ENCODE data around the gene BCL10.

Gene BCL10

DNA sequence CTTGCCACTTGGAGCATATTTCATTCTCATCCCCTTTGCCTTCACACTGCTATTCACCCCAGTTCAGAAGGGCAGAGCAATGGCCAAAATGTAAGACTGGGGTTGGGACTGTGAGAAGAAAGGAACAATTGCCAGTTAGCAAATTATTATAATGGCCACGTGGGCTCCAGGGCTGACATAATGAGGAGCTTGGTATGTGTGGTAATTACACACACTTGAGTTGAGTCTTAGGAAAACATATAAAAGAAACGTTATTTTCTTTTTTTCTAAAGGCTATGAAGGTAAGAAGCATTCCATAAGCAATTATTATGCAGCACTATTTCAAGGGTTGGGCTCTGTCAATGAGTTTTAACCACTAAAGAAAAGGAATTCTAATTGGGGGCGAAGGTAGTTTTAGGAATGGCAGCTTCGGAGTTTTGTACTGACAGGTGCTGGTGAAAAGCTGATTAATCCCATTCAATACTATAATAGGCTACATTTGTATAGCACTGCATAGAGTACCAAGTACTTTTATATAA is 32.5 kb upstream of the BCL10 start:
- Mint-ChIP-seq H3K27me3 (peaks cover 56% of the 10 kb centered on the region), H3K9me3 (no peaks in the 10 kb centered on the region), H3K4me1 (peaks cover 9% of the 10 kb centered on the region), H3K4me3 (no peak overlapping the region), H3K27ac (no peak overlapping the region)
- DNase-seq (no peak), ATAC-seq (no peak)

DNA sequence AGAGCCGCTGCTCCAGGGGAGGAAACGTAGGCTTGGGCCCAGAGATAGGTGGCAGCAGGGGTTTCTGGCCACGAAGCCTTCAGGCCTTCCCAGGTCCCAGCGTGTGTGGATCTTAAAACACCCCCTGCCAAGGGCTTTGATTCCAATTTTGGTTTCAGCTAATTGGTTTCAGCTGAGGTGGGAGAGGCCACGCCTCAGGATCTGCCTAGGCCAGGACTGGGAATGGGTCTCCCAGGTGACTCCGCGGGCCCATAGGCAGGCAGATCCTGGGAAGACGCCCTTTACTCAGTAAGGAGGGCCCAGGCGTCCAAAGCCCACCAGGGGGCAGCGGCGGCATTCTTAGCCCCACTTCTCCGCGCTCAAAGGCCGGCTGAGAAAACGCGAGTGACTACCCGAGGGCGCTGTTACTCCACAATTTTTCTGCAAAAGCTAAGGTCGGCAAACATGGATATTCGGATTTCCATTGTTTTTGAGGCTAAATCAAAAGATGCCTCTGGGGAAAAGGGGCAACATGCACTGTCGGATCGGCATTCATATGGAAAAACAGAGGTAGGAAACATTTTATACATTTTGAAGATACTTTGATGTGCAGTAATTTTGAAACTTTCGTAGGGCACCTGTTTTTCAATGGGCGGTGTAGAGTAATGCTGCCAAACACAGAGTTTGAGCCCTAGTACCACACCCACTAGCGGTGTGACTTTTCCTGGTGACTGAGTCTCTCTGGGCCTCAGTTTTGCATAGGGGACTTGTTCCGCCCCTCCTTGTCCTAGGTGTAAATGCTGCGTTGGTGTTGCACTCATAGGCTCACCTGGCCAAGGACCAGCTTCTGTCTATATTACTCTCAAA is 31.8 kb upstream of the BCL10 start:
- Mint-ChIP-seq H3K4me3 (peak overlapping the region in 1 of 2 donors; percentile 53), H3K9me3 (no peaks in the 10 kb centered on the region), H3K4me1 (peaks cover 9% of the 10 kb centered on the region), H3K27ac (no peak overlapping the region), H3K27me3 (peaks cover 56% of the 10 kb centered on the region)
- peak; percentile 64 to 66 for DNase-seq
- peak; percentile 92 for ATAC-seq

DNA sequence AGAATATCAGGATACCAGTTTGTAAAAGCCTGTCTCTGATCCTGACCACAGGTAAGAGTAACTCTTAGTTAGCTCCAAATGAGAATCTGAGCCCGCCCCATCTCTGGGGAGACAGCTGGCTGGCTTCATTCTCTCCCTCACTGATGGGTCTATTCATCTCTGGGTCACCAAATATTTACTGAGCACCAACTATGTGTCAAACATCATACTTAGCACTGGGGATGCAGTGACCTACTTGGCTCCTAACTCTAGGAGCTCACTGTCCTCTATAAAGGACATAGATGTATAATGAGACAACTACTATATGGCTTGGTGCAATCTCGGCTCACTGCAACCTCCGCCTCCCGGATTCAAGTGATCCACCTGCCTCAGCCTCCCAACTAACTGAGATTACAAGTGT is 29.8 kb upstream of the BCL10 start:
- DNase-seq, result no peak
- H3K4me3 Mint-ChIP-seq, result no peak overlapping the region
- no peak for ATAC-seq
- H3K27ac Mint-ChIP-seq, result no peak overlapping the region
- H3K9me3 Mint-ChIP-seq, result no peaks in the 10 kb centered on the region
- H3K27me3 Mint-ChIP-seq, result peaks cover 65% of the 10 kb centered on the region
- peaks cover 9% of the 10 kb centered on the region for H3K4me1 Mint-ChIP-seq

DNA sequence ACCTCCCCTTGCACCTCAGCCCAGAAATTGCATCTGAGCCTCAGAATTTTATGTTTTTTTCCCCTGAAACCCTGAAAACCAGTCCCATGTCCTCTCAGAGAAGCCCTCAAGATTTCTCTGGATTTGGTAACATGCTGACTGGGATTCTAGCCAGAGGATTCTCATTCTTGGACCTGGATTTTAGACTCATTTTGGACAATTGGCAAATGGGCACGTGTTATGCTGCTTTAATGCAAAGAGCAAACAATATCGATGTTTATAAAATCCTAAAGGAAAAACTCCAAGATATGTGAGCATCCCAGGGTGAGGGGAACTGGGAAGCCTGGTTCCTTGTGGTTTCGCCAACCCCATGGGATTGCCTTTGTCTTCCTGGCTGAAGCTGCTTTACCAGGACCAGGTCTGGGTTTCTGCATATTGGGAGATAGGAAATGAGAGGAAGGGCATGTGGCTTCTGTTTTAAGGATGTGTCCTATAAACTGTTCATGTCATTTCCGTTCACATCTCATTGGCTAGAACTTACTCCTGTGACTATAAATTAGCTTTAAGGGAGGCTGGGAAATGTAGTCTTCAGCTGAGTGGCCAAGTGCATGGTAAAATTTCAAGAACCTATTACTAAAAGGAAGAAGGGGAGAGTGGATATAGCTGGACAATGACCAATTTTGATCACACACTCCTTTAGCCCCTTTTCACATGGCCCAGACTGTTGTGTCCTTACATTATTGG is 27.2 kb upstream of the BCL10 start:
- peaks cover 16% of the 10 kb centered on the region for H3K4me1 Mint-ChIP-seq
- no peak for DNase-seq
- H3K27ac Mint-ChIP-seq, result no peak overlapping the region
- H3K4me3 Mint-ChIP-seq, result no peak overlapping the region
- peaks cover 57% of the 10 kb centered on the region for H3K27me3 Mint-ChIP-seq
- no peak for ATAC-seq
- H3K9me3 Mint-ChIP-seq, result no peaks in the 10 kb centered on the region

DNA sequence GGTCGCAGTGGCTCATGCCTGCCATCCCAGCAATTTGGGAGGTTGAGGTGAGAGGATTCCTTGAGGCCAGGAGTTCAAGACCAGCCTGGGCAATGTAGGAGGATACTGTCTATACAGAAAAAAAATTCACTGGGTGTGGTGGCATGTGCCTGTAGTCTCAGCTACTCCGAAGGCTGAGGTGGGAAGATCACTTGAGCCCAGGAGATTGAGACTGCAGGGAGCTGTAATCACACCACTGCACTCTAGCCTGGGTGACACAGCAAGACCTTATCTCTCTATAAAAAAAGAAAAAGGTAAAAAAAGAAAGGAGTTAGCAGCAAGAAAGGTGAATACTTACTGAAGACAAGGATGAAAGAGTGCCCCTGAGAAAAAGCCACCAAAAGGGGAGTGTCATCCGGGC is 23.7 kb upstream of the BCL10 start:
- H3K27ac Mint-ChIP-seq, result no peak overlapping the region
- H3K9me3 Mint-ChIP-seq, result no peaks in the 10 kb centered on the region
- H3K27me3 Mint-ChIP-seq, result peaks cover 49% of the 10 kb centered on the region
- DNase-seq (no peak), ATAC-seq (no peak)
- no peak overlapping the region for H3K4me3 Mint-ChIP-seq
- peaks cover 27% of the 10 kb centered on the region for H3K4me1 Mint-ChIP-seq

DNA sequence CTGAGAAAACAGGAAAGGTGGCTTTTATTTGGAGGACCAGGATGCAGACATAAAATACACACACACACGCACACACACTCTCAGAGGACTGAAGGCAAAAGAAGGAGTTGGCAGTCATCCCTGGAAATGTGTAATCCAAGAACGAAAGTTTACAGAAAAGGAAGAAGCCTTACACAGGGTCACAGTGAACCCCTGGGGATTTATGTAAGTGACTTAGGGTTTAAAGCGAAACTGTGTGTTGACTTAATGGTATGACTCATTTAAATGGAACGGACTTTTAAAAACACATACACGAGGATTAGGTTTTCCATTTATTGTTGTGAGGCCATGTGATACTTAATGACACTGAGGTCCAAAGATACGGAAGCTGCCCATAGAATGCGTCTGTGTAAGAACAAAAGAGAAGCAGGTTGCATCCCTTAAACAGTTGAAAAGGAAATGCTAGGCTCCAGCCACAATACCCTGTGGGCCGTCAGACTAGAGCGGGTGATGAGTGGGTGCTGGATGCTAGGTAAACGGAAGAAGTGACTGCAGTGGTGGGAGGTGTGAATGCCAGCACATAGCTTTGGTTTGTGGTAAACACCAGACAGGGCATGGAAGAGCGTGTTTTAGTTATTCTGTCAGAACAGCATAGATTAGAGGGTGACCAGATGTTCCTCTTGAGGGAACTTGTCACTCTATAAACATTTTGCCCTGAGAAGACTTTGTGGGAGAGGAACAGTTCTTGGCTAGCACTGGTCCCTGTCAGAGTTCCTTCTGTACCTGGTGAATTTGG is 21.6 kb upstream of the BCL10 start:
- Mint-ChIP-seq H3K27ac (peak overlapping the region; percentile 49 to 81), H3K4me1 (peaks cover 27% of the 10 kb centered on the region), H3K27me3 (peaks cover 49% of the 10 kb centered on the region), H3K9me3 (no peaks in the 10 kb centered on the region), H3K4me3 (peak overlapping the region; percentile 57 to 58)
- DNase-seq (peak; percentile 75 to 90), ATAC-seq (peak; percentile 99)

DNA sequence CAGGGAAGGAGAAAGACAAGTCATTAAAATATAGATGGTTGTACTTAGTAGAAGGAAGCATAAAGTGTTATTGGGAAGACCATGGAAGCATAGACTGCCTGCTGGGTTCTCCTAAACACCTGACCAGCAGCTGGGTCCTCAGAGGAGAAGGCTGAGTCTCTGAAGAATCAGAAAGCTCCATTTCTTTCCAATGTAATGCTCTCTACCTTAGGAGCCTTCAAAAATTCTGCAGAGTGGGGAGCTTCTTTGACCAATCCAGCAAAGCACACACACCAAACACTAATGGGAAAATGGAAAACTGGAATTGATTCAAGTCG is 21.1 kb upstream of the BCL10 start:
- peaks cover 27% of the 10 kb centered on the region for H3K4me1 Mint-ChIP-seq
- H3K9me3 Mint-ChIP-seq, result no peaks in the 10 kb centered on the region
- peak overlapping the region; percentile 57 to 58 for H3K4me3 Mint-ChIP-seq
- peaks cover 44% of the 10 kb centered on the region for H3K27me3 Mint-ChIP-seq
- DNase-seq (no peak), ATAC-seq (no peak)
- H3K27ac Mint-ChIP-seq, result peak overlapping the region in 1 of 2 donors; percentile 16

DNA sequence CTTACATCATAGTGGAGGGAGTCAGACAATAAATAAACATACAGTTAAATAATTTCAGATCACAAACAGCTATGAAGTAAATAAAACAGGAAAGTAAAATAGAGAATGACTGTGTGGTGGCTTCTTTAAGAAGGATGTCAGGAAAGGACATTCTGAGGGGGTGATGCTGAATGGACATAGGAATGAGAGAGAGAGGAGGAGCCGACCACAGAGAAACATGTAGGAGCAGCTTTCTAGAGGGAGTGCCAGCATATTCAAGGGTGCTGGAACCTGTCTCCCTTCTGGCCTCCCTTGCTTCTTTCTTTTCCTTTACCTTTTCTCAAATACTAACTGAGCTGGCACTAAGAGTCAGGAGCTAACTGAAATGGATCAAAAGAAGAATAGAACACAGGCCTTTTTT is 20.5 kb upstream of the BCL10 start:
- no peak overlapping the region for H3K27ac Mint-ChIP-seq

DNA sequence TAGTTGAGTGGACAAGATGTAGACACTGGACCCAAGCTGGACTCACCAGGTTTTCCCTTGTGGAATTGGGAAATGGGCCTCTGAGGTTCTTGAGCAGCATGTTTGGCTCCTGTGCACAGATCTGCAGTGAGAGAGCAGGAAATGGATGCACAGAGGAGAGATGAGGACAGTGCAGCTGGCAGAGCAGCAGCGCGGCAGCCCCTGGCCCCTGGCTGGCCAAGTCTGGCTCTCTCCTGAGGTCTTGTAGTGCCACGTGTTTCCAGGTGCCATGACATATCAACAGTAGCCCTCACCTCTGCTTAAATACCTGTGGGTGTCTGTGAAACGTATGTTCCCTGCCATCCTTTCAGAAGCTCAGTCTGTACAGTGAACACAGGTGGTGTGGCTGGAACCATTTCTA is 19.2 kb upstream of the BCL10 start:
- Mint-ChIP-seq H3K27ac (no peak overlapping the region), H3K4me3 (no peak overlapping the region), H3K27me3 (peaks cover 29% of the 10 kb centered on the region), H3K4me1 (peaks cover 27% of the 10 kb centered on the region), H3K9me3 (no peaks in the 10 kb centered on the region)
- DNase-seq (no peak), ATAC-seq (no peak)

More for the DNA sequence above, 20.5 kb upstream of the BCL10 start:
- Mint-ChIP-seq H3K9me3 (no peaks in the 10 kb centered on the region), H3K4me3 (peak overlapping the region in 1 of 2 donors; percentile 57), H3K27me3 (peaks cover 39% of the 10 kb centered on the region), H3K4me1 (peaks cover 27% of the 10 kb centered on the region)
- DNase-seq, result no peak
- ATAC-seq, result no peak

DNA sequence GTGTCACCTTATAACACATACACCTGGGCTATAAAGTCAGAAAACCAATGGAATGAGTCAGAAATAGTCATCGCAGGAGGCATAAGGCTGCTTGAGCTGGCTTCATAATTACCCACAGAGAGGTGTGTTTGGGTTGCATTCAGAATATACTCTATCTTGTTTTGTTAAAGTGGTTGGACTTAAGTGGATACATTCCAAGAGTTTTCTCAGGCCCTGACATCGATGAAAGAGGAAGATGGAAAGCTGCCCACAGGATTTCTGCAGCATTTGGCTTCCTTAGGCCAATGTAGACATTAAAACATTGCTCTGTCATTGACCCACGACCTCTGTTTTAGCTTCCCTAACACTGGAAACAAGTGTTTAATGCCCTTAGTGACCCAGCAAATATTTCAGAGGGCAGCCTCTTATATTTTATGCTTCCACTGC is 18.6 kb upstream of the BCL10 start:
- H3K27ac Mint-ChIP-seq, result no peak overlapping the region
- H3K27me3 Mint-ChIP-seq, result peaks cover 27% of the 10 kb centered on the region
- H3K9me3 Mint-ChIP-seq, result no peaks in the 10 kb centered on the region
- DNase-seq (no peak), ATAC-seq (no peak)
- H3K4me3 Mint-ChIP-seq, result no peak overlapping the region
- peaks cover 34% of the 10 kb centered on the region for H3K4me1 Mint-ChIP-seq

DNA sequence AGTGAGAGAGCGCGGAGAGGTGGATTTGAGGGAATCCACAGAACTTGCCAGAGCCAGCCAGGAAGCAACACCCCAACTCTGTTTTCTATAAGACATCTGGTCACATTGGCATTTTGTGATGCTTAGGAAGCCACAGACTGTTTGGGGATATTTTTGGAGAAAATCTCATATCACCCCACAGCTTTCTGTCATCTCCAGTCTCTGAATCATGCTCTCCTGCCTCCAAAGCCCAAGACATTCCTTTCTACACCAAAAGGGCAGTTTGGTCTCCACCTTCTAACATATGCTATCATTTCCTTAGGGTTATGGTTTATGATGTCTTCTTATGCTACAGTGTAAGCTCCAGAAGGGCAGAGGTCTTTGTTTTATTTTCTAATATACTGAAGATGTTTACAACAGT is 14.4 kb upstream of the BCL10 start:
- no peak overlapping the region for H3K4me3 Mint-ChIP-seq
- H3K4me1 Mint-ChIP-seq, result peaks cover 7% of the 10 kb centered on the region
- H3K27ac Mint-ChIP-seq, result no peak overlapping the region
- DNase-seq (no peak), ATAC-seq (no peak)
- H3K27me3 Mint-ChIP-seq, result peaks cover 9% of the 10 kb centered on the region
- H3K9me3 Mint-ChIP-seq, result no peaks in the 10 kb centered on the region

DNA sequence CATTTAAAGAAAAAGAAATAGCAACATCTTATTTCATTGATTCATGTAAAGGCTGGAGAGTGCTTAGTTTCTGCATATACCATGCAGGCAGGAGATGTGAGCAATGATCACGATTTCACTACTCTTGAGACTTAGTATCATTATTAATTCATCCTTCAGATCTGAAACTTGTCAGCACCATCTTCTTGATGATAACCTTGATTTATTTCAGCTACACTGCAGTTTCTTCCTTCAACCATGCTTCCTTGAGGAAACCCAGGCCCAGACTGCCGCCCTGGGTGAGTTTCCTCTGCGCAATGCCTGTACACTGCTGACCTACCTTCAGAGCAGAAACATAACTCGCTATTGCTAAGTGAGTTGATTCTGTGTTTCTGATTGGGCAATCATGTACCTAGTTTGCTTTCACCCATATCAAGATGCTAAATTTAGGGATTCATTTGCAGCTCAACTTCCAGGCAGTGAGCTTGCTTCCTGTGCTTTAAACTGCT is 13.5 kb upstream of the BCL10 start:
- H3K9me3 Mint-ChIP-seq, result no peaks in the 10 kb centered on the region
- H3K4me1 Mint-ChIP-seq, result peaks cover 7% of the 10 kb centered on the region
- peak; percentile 18 for ATAC-seq
- no peak overlapping the region for H3K4me3 Mint-ChIP-seq
- no peak overlapping the region for H3K27ac Mint-ChIP-seq
- H3K27me3 Mint-ChIP-seq, result peaks cover 9% of the 10 kb centered on the region
- DNase-seq, result no peak

DNA sequence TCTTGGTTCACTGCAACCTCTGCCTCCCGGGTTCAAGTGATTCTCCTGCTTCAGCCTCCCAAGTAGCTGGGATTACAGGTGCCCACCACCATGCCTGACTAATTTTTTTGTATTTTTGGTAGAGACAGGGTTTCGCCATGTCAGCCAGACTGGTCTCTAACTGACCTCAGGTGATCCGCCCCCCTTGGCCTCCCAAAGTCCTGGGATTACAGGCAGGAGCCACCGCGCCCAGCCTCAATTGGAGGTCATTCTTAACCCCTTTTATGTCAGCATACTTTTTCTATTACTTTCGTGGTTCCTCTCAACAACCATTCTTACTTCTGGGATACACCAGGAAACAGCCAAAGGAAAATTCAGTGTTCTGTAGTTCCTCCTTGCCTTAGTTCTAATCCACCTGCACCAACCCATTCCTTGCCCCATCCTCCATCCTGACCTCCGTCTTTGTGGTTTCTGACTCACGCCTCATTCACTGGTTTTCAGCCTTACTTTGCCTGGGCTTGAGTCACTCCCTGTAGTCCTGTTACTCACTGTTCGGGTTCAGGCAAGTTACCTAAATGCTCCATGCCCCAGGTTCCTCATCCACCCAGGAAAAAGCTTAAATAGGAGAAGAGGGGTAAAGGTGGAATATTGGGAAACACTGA is 12.9 kb upstream of the BCL10 start:
- Mint-ChIP-seq H3K4me1 (peaks cover 7% of the 10 kb centered on the region), H3K27ac (no peak overlapping the region), H3K9me3 (no peaks in the 10 kb centered on the region), H3K4me3 (no peak overlapping the region), H3K27me3 (peaks cover 9% of the 10 kb centered on the region)
- ATAC-seq (peak; percentile 63), DNase-seq (no peak)

DNA sequence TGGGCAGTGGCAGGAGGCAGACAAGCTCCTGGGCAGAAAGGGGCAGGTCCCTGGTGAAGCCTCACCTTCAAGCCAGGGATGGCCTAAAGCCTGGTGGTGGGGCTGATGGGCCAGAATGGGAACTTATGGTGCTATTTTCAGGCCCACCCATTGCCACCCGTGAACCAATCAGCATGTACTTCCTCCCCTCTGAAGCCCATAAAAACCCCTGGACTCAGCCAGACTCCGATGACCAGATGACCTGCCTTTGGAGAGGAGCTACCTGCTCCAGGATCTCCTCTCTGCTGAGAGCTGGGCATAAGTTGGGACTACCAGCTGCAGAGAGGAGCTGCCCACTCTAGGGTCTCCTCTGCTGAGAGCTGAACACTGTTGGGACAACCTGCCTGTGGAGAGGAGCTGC is 7.8 kb upstream of the BCL10 start:
- Mint-ChIP-seq H3K27me3 (peaks cover 11% of the 10 kb centered on the region), H3K4me1 (peaks cover 7% of the 10 kb centered on the region), H3K27ac (no peak overlapping the region), H3K4me3 (no peak overlapping the region), H3K9me3 (no peaks in the 10 kb centered on the region)
- ATAC-seq (peak; percentile 18), DNase-seq (no peak)
